OCI-LY3 (cell line): ENCODE results near the gene APOL5.

Experiments used
- H2AFZ ChIP-seq: fragments of 200-600, 300-600 bp; shearing (Covaris generic); 2 replicates; pipeline ENCODE4 v1.6.0; 2014; ENCODE audit warnings: antibody characterized with exemption, low read depth, low read length
- H3K27ac ChIP-seq: fragments of 200-600, 300-600 bp; sonication (generic); 2 replicates; pipeline ENCODE4 v1.5.1; 2014; ENCODE audit warnings: mild to moderate bottlenecking, low read length, moderate library complexity, mixed read lengths
- H3K27me3 ChIP-seq: fragments of 200-600, 300-600 bp; sonication (generic); 2 replicates; pipeline ENCODE4 v1.6.1; 2014; ENCODE audit warnings: low read depth, low read length, mixed read lengths
- H3K36me3 ChIP-seq: fragments of 200-600, 300-600 bp; sonication (generic); replicated peaks from 2 replicates; pipeline ENCODE3; 2014; ENCODE audit warnings: low read depth, low read length, mixed read lengths
- H3K4me1 ChIP-seq: fragments of 300-600, 200-600 bp; sonication (generic); 2 replicates; pipeline ENCODE4 v1.6.1; 2014; ENCODE audit warnings: low read length, mixed read lengths
- H3K4me2 ChIP-seq: fragments of 200-600, 300-600 bp; sonication (generic); 2 replicates; pipeline ENCODE4 v1.6.1; 2014; ENCODE audit warnings: low read length, mixed read lengths
- H3K4me3 ChIP-seq: fragments of 300-600, 200-600 bp; sonication (generic); 2 replicates; pipeline ENCODE4 v1.5.1; 2014; ENCODE audit warnings: antibody characterized with exemption, mild to moderate bottlenecking, low read length, moderate library complexity
- H3K79me2 ChIP-seq: fragments of 300-600, 200-600 bp; shearing (Covaris generic); 2 replicates; pipeline ENCODE4 v1.6.1; 2014; ENCODE audit warnings: mild to moderate bottlenecking, low read length, mixed read lengths
- H3K9ac ChIP-seq: fragments of 300-600, 200-600 bp; shearing (Covaris generic); 2 replicates; pipeline ENCODE4 v1.6.0; 2014; ENCODE audit warnings: mild to moderate bottlenecking, low read length, moderate library complexity
- H3K9me3 ChIP-seq: fragments of 200-600, 300-600 bp; shearing (Covaris generic); 2 replicates; pipeline ENCODE4 v1.6.1; 2014; ENCODE audit warnings: low read length, mixed read lengths; ENCODE audit not compliant: insufficient read depth
- H4K20me1 ChIP-seq: fragments of 200-600, 300-600 bp; sonication (generic); 2 replicates; pipeline ENCODE4 v1.6.1; 2016; ENCODE audit warnings: low read length, mixed read lengths; ENCODE audit not compliant: insufficient read depth
- EZH2phosphoT487 ChIP-seq: fragments of 200-600 bp; shearing (Covaris generic); IDR thresholded peaks from 2 replicates; pipeline ENCODE4 v1.6.1; 2018; ENCODE audit warnings: antibody characterized with exemption, mixed run types, low read depth
- TF ChIP-seq, protein P1 (sequence below): fragments of 200-600, 300-600 bp; sonication (generic); IDR thresholded peaks from 2 replicates; pipeline ENCODE4 v1.5.1; 2014; ENCODE audit warnings: antibody characterized with exemption, low read length, low read depth

Gene APOL5

DNA sequence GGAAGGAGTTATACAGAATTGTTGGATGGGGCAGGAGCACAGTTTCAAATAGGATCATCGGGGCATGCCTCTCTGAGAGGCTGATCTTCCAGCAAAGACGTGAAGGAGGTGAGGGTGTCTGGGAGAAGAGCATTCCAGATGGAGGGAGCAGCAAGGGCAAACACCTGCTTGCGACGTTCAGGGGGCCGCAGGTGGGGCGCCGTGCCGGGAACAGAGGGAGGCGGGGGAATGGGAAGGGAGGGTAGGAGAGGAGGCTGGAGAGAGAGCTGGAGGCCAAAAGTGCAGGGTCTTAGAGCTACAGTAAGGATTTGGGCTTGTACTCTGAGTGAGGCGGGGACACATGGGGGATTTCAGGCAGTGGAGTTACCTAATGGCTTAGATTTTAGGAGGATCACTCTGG lies 13.6 kb downstream of the APOL5 start:
- Histone ChIP-seq H3K27me3 (peaks cover 26% of the 10 kb centered on the region), H3K27ac (no peak overlapping the region), H3K4me2 (no peak overlapping the region), H3K79me2 (no peaks in the 10 kb centered on the region), H3K36me3 (no peaks in the 10 kb centered on the region), H3K9me3 (no peaks in the 10 kb centered on the region), H3K4me1 (no peaks in the 10 kb centered on the region), H3K9ac (no peak overlapping the region), H3K4me3 (no peak overlapping the region), H4K20me1 (no peaks in the 10 kb centered on the region), H2AFZ (no peak overlapping the region)
- no peak for TF ChIP-seq EZH2phosphoT487
- TF ChIP-seq, protein P1, sequence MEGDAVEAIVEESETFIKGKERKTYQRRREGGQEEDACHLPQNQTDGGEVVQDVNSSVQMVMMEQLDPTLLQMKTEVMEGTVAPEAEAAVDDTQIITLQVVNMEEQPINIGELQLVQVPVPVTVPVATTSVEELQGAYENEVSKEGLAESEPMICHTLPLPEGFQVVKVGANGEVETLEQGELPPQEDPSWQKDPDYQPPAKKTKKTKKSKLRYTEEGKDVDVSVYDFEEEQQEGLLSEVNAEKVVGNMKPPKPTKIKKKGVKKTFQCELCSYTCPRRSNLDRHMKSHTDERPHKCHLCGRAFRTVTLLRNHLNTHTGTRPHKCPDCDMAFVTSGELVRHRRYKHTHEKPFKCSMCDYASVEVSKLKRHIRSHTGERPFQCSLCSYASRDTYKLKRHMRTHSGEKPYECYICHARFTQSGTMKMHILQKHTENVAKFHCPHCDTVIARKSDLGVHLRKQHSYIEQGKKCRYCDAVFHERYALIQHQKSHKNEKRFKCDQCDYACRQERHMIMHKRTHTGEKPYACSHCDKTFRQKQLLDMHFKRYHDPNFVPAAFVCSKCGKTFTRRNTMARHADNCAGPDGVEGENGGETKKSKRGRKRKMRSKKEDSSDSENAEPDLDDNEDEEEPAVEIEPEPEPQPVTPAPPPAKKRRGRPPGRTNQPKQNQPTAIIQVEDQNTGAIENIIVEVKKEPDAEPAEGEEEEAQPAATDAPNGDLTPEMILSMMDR = no peak

DNA sequence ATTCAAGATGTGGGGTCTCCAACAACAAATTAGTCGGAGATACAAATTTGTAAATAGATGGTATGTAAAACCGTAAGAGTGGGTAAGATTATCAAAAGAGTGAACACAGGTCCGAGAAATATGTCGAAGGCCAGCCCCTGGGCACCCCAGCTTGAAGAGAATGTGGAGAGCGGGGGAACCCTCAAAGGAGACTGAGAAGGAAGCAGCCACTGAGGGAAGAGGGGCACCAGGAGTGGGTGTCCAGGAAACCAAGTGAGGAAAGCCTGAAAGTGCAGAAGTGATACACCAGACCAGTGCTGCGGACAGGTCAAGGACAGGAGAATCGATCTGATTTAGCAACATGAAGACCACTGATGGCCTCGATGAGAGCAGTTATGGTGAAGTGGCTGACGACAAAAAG lies 14.4 kb downstream of the APOL5 start:
- Histone ChIP-seq H4K20me1 (no peaks in the 10 kb centered on the region), H3K36me3 (no peaks in the 10 kb centered on the region), H3K4me3 (no peak overlapping the region), H3K4me1 (no peaks in the 10 kb centered on the region), H3K27ac (no peak overlapping the region), H3K9ac (no peak overlapping the region), H2AFZ (no peak overlapping the region), H3K4me2 (no peak overlapping the region), H3K79me2 (no peaks in the 10 kb centered on the region), H3K9me3 (no peaks in the 10 kb centered on the region), H3K27me3 (peaks cover 32% of the 10 kb centered on the region)
- TF ChIP-seq EZH2phosphoT487 = no peak
- TF ChIP-seq, protein P1 = no peak

DNA sequence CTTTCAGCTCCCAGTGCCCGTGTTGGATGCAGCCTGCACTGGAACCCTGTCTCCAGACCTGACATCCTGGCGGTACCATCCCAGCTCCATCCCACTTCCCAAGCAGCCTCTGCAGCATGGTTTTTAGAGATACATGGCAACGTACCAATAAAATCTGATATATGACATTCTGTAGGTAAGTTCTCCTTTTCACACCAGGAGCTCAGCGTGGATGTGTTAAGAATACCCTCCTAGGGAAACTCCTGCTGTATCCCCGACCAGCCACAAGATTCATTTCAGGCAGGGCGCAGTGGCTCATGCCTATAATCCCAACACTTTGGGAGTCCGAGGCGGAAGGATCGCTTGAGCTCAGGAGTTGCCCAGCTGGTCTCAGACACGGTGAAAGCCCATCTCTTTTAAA lies 15.4 kb downstream of the APOL5 start:
- Histone ChIP-seq H3K4me2 (no peak overlapping the region), H3K9me3 (no peaks in the 10 kb centered on the region), H3K9ac (no peak overlapping the region), H3K36me3 (no peaks in the 10 kb centered on the region), H3K79me2 (no peaks in the 10 kb centered on the region), H3K4me1 (no peaks in the 10 kb centered on the region), H4K20me1 (no peaks in the 10 kb centered on the region), H3K27me3 (peaks cover 36% of the 10 kb centered on the region), H3K27ac (no peak overlapping the region), H2AFZ (no peak overlapping the region), H3K4me3 (no peak overlapping the region)
- no peak for TF ChIP-seq EZH2phosphoT487
- TF ChIP-seq, protein P1 = no peak

DNA sequence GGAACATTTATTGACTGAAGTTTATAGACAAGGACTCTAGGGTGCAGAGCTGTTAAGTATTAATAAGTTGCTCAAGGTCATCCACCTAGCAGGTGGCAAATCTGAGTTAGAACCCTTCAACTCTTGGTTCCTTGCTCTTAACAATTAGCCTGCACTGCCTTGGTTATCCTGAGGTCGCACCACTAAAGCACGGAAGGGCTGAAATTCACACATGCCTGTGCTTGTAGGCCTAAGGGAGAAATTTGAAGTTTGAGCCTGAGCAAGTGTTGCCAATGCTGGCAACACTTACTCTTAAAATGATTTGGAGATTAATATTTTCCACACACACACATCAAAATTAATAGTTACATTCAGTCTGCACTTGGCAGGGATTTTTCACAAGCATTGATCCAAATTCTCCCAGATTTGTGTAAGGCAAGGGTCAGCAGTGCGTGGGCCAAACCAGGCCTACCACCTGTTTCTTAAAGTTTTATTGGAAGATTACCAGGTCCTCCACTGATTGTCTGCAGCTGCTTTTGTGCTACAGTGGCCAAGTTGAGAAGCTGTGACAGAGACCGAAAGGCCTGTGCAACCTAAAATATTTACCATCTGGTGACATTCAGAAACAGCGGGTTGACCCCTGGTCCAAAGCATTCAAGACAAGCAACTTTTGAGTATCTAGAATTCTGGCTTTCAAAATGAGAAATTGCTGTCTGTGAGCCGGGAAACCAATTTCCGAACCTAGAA lies 16.3 kb downstream of the APOL5 start:
- TF ChIP-seq EZH2phosphoT487 = no peak
- TF ChIP-seq, protein P1 = no peak
- Histone ChIP-seq H3K79me2 (no peaks in the 10 kb centered on the region), H3K9me3 (no peaks in the 10 kb centered on the region), H3K9ac (no peak overlapping the region), H3K4me1 (no peaks in the 10 kb centered on the region), H4K20me1 (no peaks in the 10 kb centered on the region), H3K27me3 (peaks cover 46% of the 10 kb centered on the region), H3K27ac (no peak overlapping the region), H3K4me3 (no peak overlapping the region), H3K36me3 (no peaks in the 10 kb centered on the region), H3K4me2 (no peak overlapping the region), H2AFZ (no peak overlapping the region)
